Osteocyte (in vitro differentiated cells): Measurements from ENCODE around the gene BDKRB2. TPM values are rescaled to one million over a fixed set of nuclear protein-coding genes. Genes with fewer than 3 reads are reported as not detected.

ENCODE experiments used
- DNase-seq: peaks from one replicate; pipeline ENCODE4 v3.0.0; 2021; ENCODE audit warnings: mixed read lengths; ENCODE audit not compliant: unreplicated experiment; ENCODE audit errors: extremely low spot score
- H3K27ac Mint-ChIP-seq: one replicate; pipeline ENCODE4 v1.8.0; 2021; ENCODE audit warnings: mild to moderate bottlenecking, mixed read lengths; ENCODE audit not compliant: unreplicated experiment
- H3K27me3 Mint-ChIP-seq: one replicate; pipeline ENCODE4 v1.8.0; 2021; ENCODE audit warnings: mixed read lengths; ENCODE audit not compliant: unreplicated experiment
- H3K36me3 Mint-ChIP-seq: one replicate; pipeline ENCODE4 v1.8.0; 2021; ENCODE audit warnings: mixed read lengths; ENCODE audit not compliant: unreplicated experiment
- H3K4me1 Mint-ChIP-seq: one replicate; pipeline ENCODE4 v1.8.0; 2021; ENCODE audit warnings: mixed read lengths; ENCODE audit not compliant: unreplicated experiment
- H3K4me3 Mint-ChIP-seq: one replicate; pipeline ENCODE4 v1.8.0; 2021; ENCODE audit warnings: mild to moderate bottlenecking, moderate library complexity, mixed read lengths; ENCODE audit not compliant: unreplicated experiment
- H3K9me3 Mint-ChIP-seq: one replicate; pipeline ENCODE4 v1.8.0; 2021; ENCODE audit warnings: mixed read lengths; ENCODE audit not compliant: unreplicated experiment
- CTCF ChIP-seq: fragments of 200-600 bp; sonication (generic); IDR thresholded peaks from 2 replicates; pipeline ENCODE4 v1.5.0; 2021; ENCODE audit warnings: antibody characterized with exemption, mild to moderate bottlenecking, moderate library complexity
- total RNA-seq: library from RNA; stranded (reverse); gene quantifications from 2 replicates; pipeline ENCODE4 v1.2.1, GENCODE V29; 2021

The BDKRB2 gene
- total RNA-seq, 1 donor from 2014 or later: 0.40 TPM

GRCh38 chr14:96261053-96261452 is 56.4 kb downstream of the BDKRB2 start:
- no peak overlapping the region for H3K4me3 Mint-ChIP-seq
- peaks cover 11% of the 10 kb centered on the region for H3K27me3 Mint-ChIP-seq
- H3K27ac Mint-ChIP-seq: no peak overlapping the region
- H3K36me3 Mint-ChIP-seq: no peaks in the 10 kb centered on the region
- no peak for TF ChIP-seq CTCF
- peaks cover 3% of the 10 kb centered on the region for H3K4me1 Mint-ChIP-seq
- H3K9me3 Mint-ChIP-seq: peaks cover 4% of the 10 kb centered on the region
- no peak for DNase-seq

GRCh38 chr14:96261772-96262655 is 57.4 kb downstream of the BDKRB2 start:
- peaks cover 4% of the 10 kb centered on the region for H3K9me3 Mint-ChIP-seq

GRCh38 chr14:96263347-96264199 is 58.9 kb downstream of the BDKRB2 start:
- peaks cover 6% of the 10 kb centered on the region for H3K27me3 Mint-ChIP-seq
- no peak overlapping the region for H3K4me3 Mint-ChIP-seq
- no peak for DNase-seq
- H3K9me3 Mint-ChIP-seq: peaks cover 4% of the 10 kb centered on the region
- peaks cover 23% of the 10 kb centered on the region for H3K4me1 Mint-ChIP-seq
- no peak overlapping the region for H3K27ac Mint-ChIP-seq
- TF ChIP-seq CTCF: no peak
- no peaks in the 10 kb centered on the region for H3K36me3 Mint-ChIP-seq

More at GRCh38 chr14:96261772-96262655, 57.4 kb downstream of the BDKRB2 start:
- no peak overlapping the region for H3K4me3 Mint-ChIP-seq
- H3K27ac Mint-ChIP-seq: no peak overlapping the region
- H3K36me3 Mint-ChIP-seq: no peaks in the 10 kb centered on the region
- peaks cover 11% of the 10 kb centered on the region for H3K27me3 Mint-ChIP-seq
- peaks cover 8% of the 10 kb centered on the region for H3K4me1 Mint-ChIP-seq
- DNase-seq: no peak
- no peak for TF ChIP-seq CTCF

GRCh38 chr14:96264200-96264553 is 59.5 kb downstream of the BDKRB2 start:
- no peak for TF ChIP-seq CTCF
- Mint-ChIP-seq H3K4me3 (no peak overlapping the region), H3K27ac (no peak overlapping the region), H3K4me1 (peaks cover 29% of the 10 kb centered on the region), H3K27me3 (no peaks in the 10 kb centered on the region), H3K36me3 (no peaks in the 10 kb centered on the region), H3K9me3 (peaks cover 4% of the 10 kb centered on the region)
- no peak for DNase-seq

- Mint-ChIP-seq H3K27ac (peak overlapping the region; percentile 40), H3K4me1 (peaks cover 33% of the 10 kb centered on the region), H3K4me3 (no peak overlapping the region), H3K27me3 (no peaks in the 10 kb centered on the region), H3K36me3 (no peaks in the 10 kb centered on the region), H3K9me3 (no peaks in the 10 kb centered on the region)
- DNase-seq: no peak
- TF ChIP-seq CTCF: peak; percentile 49
Measured at GRCh38 chr14:96264853-96265252, 60.2 kb downstream of the BDKRB2 start.
